Body of pancreas (tissue), 4 donors: ENCODE results near the gene PRPSAP2.

Source experiments
- CTCF ChIP-seq, 7 experiments: fragments of 450-650 bp in 4 of 7; fragments of 200-600 bp in 3 of 7; sonication (generic) in 3 of 7; IDR thresholded peaks; one replicate each; pipeline ENCODE4 v1.5.1; 2016 to 2019; ENCODE audit warnings: antibody characterized with exemption in 7 of 7
- POLR2A ChIP-seq, 3 donors: fragments of 450-650 bp; IDR thresholded peaks; one replicate each; pipeline ENCODE4 v1.6.1; 2016; ENCODE audit warnings: antibody characterized with exemption in 3 of 3, mild to moderate bottlenecking in 2 of 3

- no peak for TF ChIP-seq CTCF (IDR thresholded peaks at IDR 0.05)
- TF ChIP-seq POLR2A (IDR thresholded peaks at IDR 0.05): no peak
These were observed 117.7 kb downstream of the PRPSAP2 start for GRCh38 chr17:18975597-18975996.
